GM23338 (cell line): ENCODE results near the gene ST3GAL4. TPM values are rescaled to one million over a fixed set of nuclear protein-coding genes. Genes with fewer than 3 reads are reported as not detected.

Experiments
- ATAC-seq: fragments of 200-7000 bp; cut with Tn5 transposase; 3 replicates; pipeline ENCODE4 v1.9.1; 2020
- DNase-seq: peaks from one replicate; pipeline ENCODE4 v3.0.0-alpha.2; 2015; ENCODE audit warnings: low spot score
- H2AFZ ChIP-seq: fragments of 200-600 bp; sonication (generic); 2 replicates; pipeline ENCODE4 v1.8.0; 2016; ENCODE audit warnings: antibody characterized with exemption, mild to moderate bottlenecking, moderate library complexity
- H3F3A ChIP-seq: fragments of 200-600 bp; sonication (generic); replicated peaks from 2 replicates; pipeline ENCODE4 v1.8.0; 2017; ENCODE audit warnings: antibody characterized with exemption, mixed run types, low read depth
- H3K27ac ChIP-seq: fragments of 200-600 bp; sonication (generic); 2 replicates; pipeline ENCODE4 v1.6.1; 2016; ENCODE audit warnings: low read depth
- H3K27me3 ChIP-seq: fragments of 200-600 bp; sonication (generic); 2 replicates; pipeline ENCODE4 v1.8.0; 2016; ENCODE audit warnings: mild to moderate bottlenecking, mixed run types, moderate library complexity; ENCODE audit not compliant: insufficient read depth
- H3K36me3 ChIP-seq: fragments of 200-600 bp; sonication (generic); 2 replicates; pipeline ENCODE4 v1.8.0; 2016; ENCODE audit warnings: mild to moderate bottlenecking; ENCODE audit not compliant: insufficient read depth
- H3K4me1 ChIP-seq: fragments of 200-600 bp; sonication (generic); 2 replicates; pipeline ENCODE4 v1.8.0; 2016; ENCODE audit warnings: mild to moderate bottlenecking, moderate library complexity; ENCODE audit not compliant: insufficient read depth
- H3K4me2 ChIP-seq: fragments of 200-600 bp; sonication (generic); 2 replicates; pipeline ENCODE4 v1.7.1; 2017; ENCODE audit warnings: mixed run types
- H3K4me3 ChIP-seq: fragments of 200-600 bp; sonication (generic); 2 replicates; pipeline ENCODE4 v1.6.1; 2016; ENCODE audit warnings: mixed run types
- H3K79me2 ChIP-seq: fragments of 200-600 bp; sonication (generic); replicated peaks from 2 replicates; pipeline ENCODE4 v1.8.0; 2017; ENCODE audit warnings: mild to moderate bottlenecking; ENCODE audit not compliant: insufficient read depth
- H3K9me2 ChIP-seq: fragments of 200-600 bp; sonication (generic); 2 replicates; pipeline ENCODE4 v1.8.0; 2017; ENCODE audit not compliant: insufficient read depth
- H4K20me1 ChIP-seq: fragments of 200-600 bp; sonication (generic); replicated peaks from 2 replicates; pipeline ENCODE4 v1.8.0; 2017; ENCODE audit warnings: mild to moderate bottlenecking; ENCODE audit not compliant: insufficient read depth
- H3K27ac Mint-ChIP-seq: 2 replicates; pipeline ENCODE4 v1.8.0; 2020; ENCODE audit warnings: inconsistent platforms, mild to moderate bottlenecking, moderate library complexity, mixed read lengths
- H3K27me3 Mint-ChIP-seq: 3 replicates; pipeline ENCODE4 v1.8.0; 2022; ENCODE audit warnings: low read depth, mild to moderate bottlenecking, moderate library complexity, mixed read lengths, inconsistent platforms; ENCODE audit not compliant: insufficient read depth, poor library complexity
- H3K36me3 Mint-ChIP-seq: 3 replicates; pipeline ENCODE4 v1.8.0; 2021; ENCODE audit warnings: low read depth, mild to moderate bottlenecking, inconsistent platforms, moderate library complexity, mixed read lengths
- H3K4me1 Mint-ChIP-seq: 3 replicates; pipeline ENCODE4 v1.8.0; 2020; ENCODE audit warnings: mild to moderate bottlenecking, inconsistent platforms, mixed read lengths
- H3K4me3 Mint-ChIP-seq: 3 replicates; pipeline ENCODE4 v1.8.0; 2021; ENCODE audit warnings: moderate library complexity, mild to moderate bottlenecking, inconsistent platforms, mixed read lengths
- H3K9me3 Mint-ChIP-seq: 3 replicates; pipeline ENCODE4 v1.8.0; 2020; ENCODE audit warnings: moderate library complexity, mild to moderate bottlenecking, inconsistent platforms, mixed read lengths
- CREB1 ChIP-seq: fragments of 250-450 bp; sonication (Bioruptor Pico); IDR thresholded peaks from 2 replicates; pipeline ENCODE4 v1.5.0; 2020; ENCODE audit warnings: low read depth, mild to moderate bottlenecking, moderate library complexity
- CTCF ChIP-seq, 2 experiments: fragments of 200-600 bp in 1 of 2; sonication (generic) in 1 of 2; conservative IDR thresholded peaks; 2 replicates each; pipeline versions ENCODE4 v1.5.1 to v1.6.1; 2016 to 2017; ENCODE audit warnings: antibody characterized with exemption in 2 of 2, low read depth in 2 of 2, mild to moderate bottlenecking in 2 of 2, moderate library complexity in 1 of 2
- ETS1 ChIP-seq: IDR thresholded peaks from 2 replicates; pipeline ENCODE4 v1.6.1; 2016; ENCODE audit warnings: antibody characterized with exemption
- EZH2 ChIP-seq: fragments of 200-600 bp; sonication (generic); IDR thresholded peaks from one replicate; pipeline ENCODE4 v1.8.0; 2017; ENCODE audit warnings: antibody characterized with exemption, mild to moderate bottlenecking, low read depth; ENCODE audit not compliant: unreplicated experiment
- EZH2phosphoT487 ChIP-seq: fragments of 200-600 bp; sonication (generic); IDR thresholded peaks from one replicate; pipeline ENCODE4 v1.8.1; 2018; ENCODE audit warnings: antibody characterized with exemption; ENCODE audit not compliant: unreplicated experiment
- JUNB ChIP-seq: IDR thresholded peaks from one replicate; pipeline ENCODE4 v1.6.1; 2016; ENCODE audit warnings: antibody characterized with exemption; ENCODE audit not compliant: unreplicated experiment
- NANOG ChIP-seq: IDR thresholded peaks from 2 replicates; pipeline ENCODE4 v1.6.1; 2016; ENCODE audit warnings: antibody characterized with exemption, borderline replicate concordance
- POLR2AphosphoS5 ChIP-seq: IDR thresholded peaks from 2 replicates; pipeline ENCODE4 v1.6.1; 2016; ENCODE audit warnings: antibody characterized with exemption, low read depth
- REST ChIP-seq: IDR thresholded peaks from one replicate; pipeline ENCODE4 v1.6.1; 2018; ENCODE audit warnings: antibody characterized with exemption; ENCODE audit not compliant: unreplicated experiment
- STAT1 ChIP-seq: IDR thresholded peaks from one replicate; pipeline ENCODE4 v1.6.1; 2016; ENCODE audit warnings: antibody characterized with exemption; ENCODE audit not compliant: unreplicated experiment
- ZNF114 ChIP-seq: fragments of 250-450 bp; sonication (Bioruptor Pico); IDR thresholded peaks from 2 replicates; pipeline ENCODE4 v1.5.0; 2020; ENCODE audit warnings: mild to moderate bottlenecking, moderate library complexity
- ZNF331 ChIP-seq: fragments of 250-450 bp; sonication (Bioruptor Pico); IDR thresholded peaks from 2 replicates; pipeline ENCODE4 v1.5.0; 2020; ENCODE audit warnings: low read depth, mild to moderate bottlenecking, moderate library complexity
- ZNF462 ChIP-seq: fragments of 250-450 bp; sonication (Bioruptor Pico); IDR thresholded peaks from 2 replicates; pipeline ENCODE4 v1.5.0; 2020; ENCODE audit warnings: mild to moderate bottlenecking, moderate library complexity
- polyA plus RNA-seq: library from polyadenylated mRNA; unstranded; fragments of >200 nt; fragmentation: Nextera tagmentation; extraction: Ambion mirVana; gene quantifications from 2 replicates; pipeline ENCODE4 v1.2.1, GENCODE V29; 2016
- total RNA-seq: library from RNA; depleted of rRNA; stranded (reverse); fragments of >200 nt; shearing (Covaris generic); gene quantifications from 2 replicates; pipeline ENCODE4 v1.2.3, GENCODE V29; 2014

The ST3GAL4 gene
- total and polyA plus RNA-seq, 2 experiments from 2014 or later, result 10.1 to 28.0 TPM

- H3K27me3 Mint-ChIP-seq, result peaks cover 13% of the 10 kb centered on the region
- Histone ChIP-seq H3K9me2 (0 out of 2 replicates have a peak, but pooled peaks cover 2% of the 10 kb centered on the region), H3K36me3 (no peaks in the 10 kb centered on the region), H4K20me1 (peaks cover 3% of the 10 kb centered on the region; the same call in 1 of the 2 replicates), H3F3A (no peaks in the 10 kb centered on the region), H3K4me3 (peak overlapping the region; percentile 88), H3K27ac (no peak overlapping the region), H3K79me2 (peaks cover 72% of the 10 kb centered on the region), H3K4me1 (peaks cover 38% of the 10 kb centered on the region), H3K27me3 (no peaks in the 10 kb centered on the region), H3K4me2 (peak overlapping the region; percentile 91), H2AFZ (no peak overlapping the region)
- ATAC-seq (peak; percentile 11), DNase-seq (peak; percentile 57)
- peaks cover 62% of the 10 kb centered on the region for H3K4me1 Mint-ChIP-seq
- TF ChIP-seq EZH2phosphoT487 (no peak), EZH2 (no peak), STAT1 (no peak), REST (no peak), CTCF (conservative IDR thresholded peaks at IDR 0.05; ENCODE audit: low read depth in 2 of 2) (no peak), CREB1 (CRISPR knock-in tag) (no peak), ZNF114 (CRISPR knock-in tag) (no peak), POLR2AphosphoS5 (no peak), ZNF331 (CRISPR knock-in tag) (no peak), JUNB (no peak), ETS1 (no peak), ZNF462 (CRISPR knock-in tag) (no peak), NANOG (no peak)
- no peaks in the 10 kb centered on the region for H3K9me3 Mint-ChIP-seq
- no peaks in the 10 kb centered on the region; the same call in 2 of the 3 replicates for H3K36me3 Mint-ChIP-seq
- peak overlapping the region; percentile 74 for H3K4me3 Mint-ChIP-seq
- no peak overlapping the region for H3K27ac Mint-ChIP-seq
Measured at GRCh38 chr11:126355926-126356897, 726 bp downstream of the ST3GAL4 start.
